Mesenteric fat pad (tissue), 1 donor: Measurements from ENCODE around the gene NPNT. TPM values are rescaled to one million over a fixed set of nuclear protein-coding genes. Genes with fewer than 3 reads are reported as not detected.

Experiments used
- DNase-seq: peaks from one replicate; pipeline ENCODE4 v3.0.0-alpha.2; 2020; ENCODE audit warnings: low spot score
- total RNA-seq: library from RNA; stranded (reverse); fragmentation: NEBNext Ultra II Directional; extraction: Animal tissue kit (Norgen Biotek cat#: 25700); gene quantifications from one replicate; pipeline ENCODE4 v1.2.1, GENCODE V29; 2021
- donor health status: DM: yes; HTN: yes; CAD: no.

NPNT gene
- total RNA-seq, 1 donor from 2014 or later = 6.9 TPM

GRCh38 chr4:105969575-105969974, 74.3 kb downstream of the NPNT start:
- no peak for DNase-seq

- DNase-seq = no peak
Observed at GRCh38 chr4:105970371-105970770, 75.1 kb downstream of the NPNT start.

GRCh38 chr4:105971036-105971435, 75.8 kb downstream of the NPNT start:
- no peak for DNase-seq

- DNase-seq = no peak
Observed at GRCh38 chr4:105972946-105973621, 77.8 kb downstream of the NPNT start.

- no peak for DNase-seq
Observed at GRCh38 chr4:105976915-105977314, 81.6 kb downstream of the NPNT start.

GRCh38 chr4:105978684-105979296, 83.5 kb downstream of the NPNT start:
- no peak for DNase-seq

GRCh38 chr4:105979506-105979905, 84.2 kb downstream of the NPNT start:
- no peak for DNase-seq

- DNase-seq = no peak
Observed at GRCh38 chr4:105988671-105989070, 93.4 kb downstream of the NPNT start.

GRCh38 chr4:105989485-105990242, 94.4 kb downstream of the NPNT start:
- no peak for DNase-seq

- peak; percentile 91 for DNase-seq
Observed at GRCh38 chr4:105990933-105991332, 95.7 kb downstream of the NPNT start.

GRCh38 chr4:105991726-105992125, 96.5 kb downstream of the NPNT start:
- no peak for DNase-seq

- no peak for DNase-seq
Observed at GRCh38 chr4:105992641-105993305, 97.5 kb downstream of the NPNT start.

GRCh38 chr4:105994061-105994460, 98.8 kb downstream of the NPNT start:
- no peak for DNase-seq

GRCh38 chr4:105994841-105995501, 99.7 kb downstream of the NPNT start:
- DNase-seq = no peak

GRCh38 chr4:105996845-105997244, 101.6 kb downstream of the NPNT start:
- DNase-seq = no peak

GRCh38 chr4:105998171-105999063, 103.1 kb downstream of the NPNT start:
- DNase-seq = no peak

- no peak for DNase-seq
Observed at GRCh38 chr4:106002994-106003393, 107.7 kb downstream of the NPNT start.

GRCh38 chr4:106010761-106011160, 115.5 kb downstream of the NPNT start:
- no peak for DNase-seq

GRCh38 chr4:106011387-106011786, 116.1 kb downstream of the NPNT start:
- no peak for DNase-seq

- DNase-seq = no peak
Observed at GRCh38 chr4:106017975-106018374, 122.7 kb downstream of the NPNT start.
